Spleen (tissue), 11 donors: ENCODE data around the gene HOXB5. TPM values are rescaled to one million over a fixed set of nuclear protein-coding genes. Genes with fewer than 3 reads are reported as not detected.

Source experiments
- DNase-seq: peaks from one replicate; pipeline ENCODE4 v3.0.0-alpha.2; 2020
- H3K27ac ChIP-seq, 8 donors: fragments of 200-600 bp; sonication (generic) in 7 of 8; 1 replicate in 4 of 8; 2 replicates in 4 of 8; pipeline versions ENCODE4 v1.5.0 to v1.8.0; 2016 to 2021; ENCODE audit warnings: inconsistent platforms in 4 of 8, mild to moderate bottlenecking in 4 of 8, moderate library complexity in 1 of 8
- H3K27me3 ChIP-seq, 7 donors: fragments of 200-600 bp; sonication (generic) in 6 of 7; replicated peaks in 1 of 7; 1 replicate in 4 of 7; 2 replicates in 3 of 7; pipeline versions ENCODE4 v1.5.0 to v1.8.0; 2016 to 2021; ENCODE audit warnings: inconsistent platforms in 3 of 7, mild to moderate bottlenecking in 1 of 7
- H3K36me3 ChIP-seq, 6 donors: fragments of 200-600 bp; sonication (generic) in 5 of 6; 1 replicate in 4 of 6; 2 replicates in 2 of 6; pipeline versions ENCODE4 v1.5.0 to v1.8.0; 2016 to 2021; ENCODE audit warnings: inconsistent platforms in 2 of 6
- H3K4me1 ChIP-seq, 6 donors: fragments of 200-600 bp; sonication (generic) in 5 of 6; 1 replicate in 3 of 6; 2 replicates in 3 of 6; pipeline versions ENCODE4 v1.5.0 to v1.8.0; 2016 to 2021; ENCODE audit warnings: inconsistent platforms in 3 of 6
- H3K4me3 ChIP-seq, 8 donors: fragments of 200-600 bp; sonication (generic) in 7 of 8; 1 replicate in 4 of 8; 2 replicates in 4 of 8; pipeline versions ENCODE4 v1.5.0 to v1.8.0; 2016 to 2021; ENCODE audit warnings: inconsistent platforms in 4 of 8, mild to moderate bottlenecking in 4 of 8, moderate library complexity in 2 of 8
- H3K9me3 ChIP-seq, 8 donors: fragments of 200-600 bp; sonication (generic) in 7 of 8; 1 replicate in 4 of 8; 2 replicates in 4 of 8; pipeline versions ENCODE4 v1.5.0 to v1.8.0; 2016 to 2021; ENCODE audit warnings: inconsistent platforms in 4 of 8
- POLR2A ChIP-seq, 3 donors: fragments of 450-650 bp; IDR thresholded peaks; one replicate each; pipeline ENCODE4 v1.5.1; 2017; ENCODE audit warnings: antibody characterized with exemption in 3 of 3, mild to moderate bottlenecking in 1 of 3
- POLR2AphosphoS5 ChIP-seq, 3 donors: sonication (generic); formaldehyde crosslinking; IDR thresholded peaks; one replicate each; pipeline ENCODE4 v1.5.1; 2017; ENCODE audit warnings: antibody characterized with exemption in 3 of 3
- WGBS, 5 donors: extraction: QIAGEN DNeasy Blood & Tissue Kit in 3 of 5; methylation state at CpG; one replicate each; pipeline versions ENCODE4 v1.1.5 to v1.1.7; 2013 to 2018; 5-methylcytosine and 5-hydroxymethylcytosine counted together
- intact Hi-C: fragments of 100-400 bp; cut with DNase I; formaldehyde crosslinking; loops from one replicate; pipeline ENCODE4 v1.15.0; 2023; ENCODE audit warnings: low total_unique reads
- polyA plus RNA-seq, 3 donors: library from polyadenylated mRNA; stranded (reverse); fragments of 200-250 nt; gene quantifications; one replicate each; pipeline ENCODE4 v1.2.1, GENCODE V29; 2013
- total RNA-seq, 7 donors: library from RNA; depleted of rRNA in 3 of 7; stranded (reverse); fragments of >200 nt in 3 of 7; fragmentation: NEBNext Ultra II Directional in 4 of 7; extraction: Animal tissue kit (Norgen Biotek cat#: 25700) in 4 of 7; gene quantifications; one replicate each; pipeline versions ENCODE4 v1.1.0 to v1.2.1, GENCODE V29; 2016 to 2021
- TF ChIP-seq, protein P1 (sequence below), 11 experiments: fragments of 200-600 bp in 7 of 11; fragments of 450-650 bp in 4 of 11; sonication (generic) in 4 of 11; IDR thresholded peaks in 8 of 11; conservative IDR thresholded peaks in 3 of 11; 1 replicate in 7 of 11; 2 replicates in 4 of 11; pipeline versions ENCODE4 v1.4.0 to v1.8.0; 2016 to 2021; ENCODE audit warnings: antibody characterized with exemption in 11 of 11, inconsistent platforms in 4 of 11, mild to moderate bottlenecking in 1 of 11
- donor health status: healthy with polysubstance abuse.
- donor health status: DM: no; HTN: no; CAD: no; lungs with moderate emphysema.
- donor health status: DM: no; HTN: no; CAD: no.
- donor health status: Bipolar disorder and iron deficiency.
- donor health status: healthy.
- donor health status: DM: no; HTN: no; CAD: no.
- donor health status: DM: yes; HTN: yes; CAD: no.

The HOXB5 gene
- total and polyA plus RNA-seq, 10 donors = 0.43 to 2.6 (median 1.1) TPM

DNA sequence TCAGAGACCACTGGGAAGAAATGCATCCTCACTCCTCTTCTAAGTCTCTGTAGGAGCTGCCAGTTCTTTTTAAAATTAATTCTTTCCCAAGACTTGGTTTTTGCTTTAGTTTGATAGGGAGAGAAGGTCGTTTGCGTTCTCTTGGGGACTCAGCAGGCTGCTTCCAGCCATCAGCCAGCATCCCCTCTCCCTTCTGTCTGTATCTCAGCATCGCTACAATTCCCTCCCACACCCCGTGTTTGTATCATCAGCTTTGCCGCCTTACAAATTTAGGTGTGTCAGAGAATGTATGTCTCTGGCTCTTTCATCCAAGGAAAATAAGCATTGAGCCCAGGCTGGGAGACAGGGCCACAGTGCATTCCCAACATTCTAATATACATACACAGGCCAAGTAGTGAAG lies 5.8 kb upstream of the HOXB5 start:
- intact Hi-C loops = no loop called here
- Histone ChIP-seq H3K27ac (no peak overlapping the region), H3K4me1 (peaks cover 22 to 76% (median 46%) of the 10 kb centered on the region in 6 donors), H3K9me3 (no peaks in the 10 kb centered on the region), H3K27me3 (peaks cover 6 to 100% (median 93%) of the 10 kb centered on the region in 7 donors), H3K4me3 (no peak overlapping the region), H3K36me3 (no peaks in the 10 kb centered on the region)
- TF ChIP-seq POLR2AphosphoS5 (IDR thresholded peaks at IDR 0.05) = no peak
- TF ChIP-seq, protein P1, sequence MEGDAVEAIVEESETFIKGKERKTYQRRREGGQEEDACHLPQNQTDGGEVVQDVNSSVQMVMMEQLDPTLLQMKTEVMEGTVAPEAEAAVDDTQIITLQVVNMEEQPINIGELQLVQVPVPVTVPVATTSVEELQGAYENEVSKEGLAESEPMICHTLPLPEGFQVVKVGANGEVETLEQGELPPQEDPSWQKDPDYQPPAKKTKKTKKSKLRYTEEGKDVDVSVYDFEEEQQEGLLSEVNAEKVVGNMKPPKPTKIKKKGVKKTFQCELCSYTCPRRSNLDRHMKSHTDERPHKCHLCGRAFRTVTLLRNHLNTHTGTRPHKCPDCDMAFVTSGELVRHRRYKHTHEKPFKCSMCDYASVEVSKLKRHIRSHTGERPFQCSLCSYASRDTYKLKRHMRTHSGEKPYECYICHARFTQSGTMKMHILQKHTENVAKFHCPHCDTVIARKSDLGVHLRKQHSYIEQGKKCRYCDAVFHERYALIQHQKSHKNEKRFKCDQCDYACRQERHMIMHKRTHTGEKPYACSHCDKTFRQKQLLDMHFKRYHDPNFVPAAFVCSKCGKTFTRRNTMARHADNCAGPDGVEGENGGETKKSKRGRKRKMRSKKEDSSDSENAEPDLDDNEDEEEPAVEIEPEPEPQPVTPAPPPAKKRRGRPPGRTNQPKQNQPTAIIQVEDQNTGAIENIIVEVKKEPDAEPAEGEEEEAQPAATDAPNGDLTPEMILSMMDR (IDR thresholded peaks at IDR 0.05 in 8 of 11, conservative IDR thresholded peaks at IDR 0.05 in 3 of 11) = no peak
- no peak for TF ChIP-seq POLR2A (IDR thresholded peaks at IDR 0.05)
- DNase-seq = no peak
- WGBS, 5 donors = 84 to 96% (median 91%) methylated on average over 5 of the region's 5 CpGs

DNA sequence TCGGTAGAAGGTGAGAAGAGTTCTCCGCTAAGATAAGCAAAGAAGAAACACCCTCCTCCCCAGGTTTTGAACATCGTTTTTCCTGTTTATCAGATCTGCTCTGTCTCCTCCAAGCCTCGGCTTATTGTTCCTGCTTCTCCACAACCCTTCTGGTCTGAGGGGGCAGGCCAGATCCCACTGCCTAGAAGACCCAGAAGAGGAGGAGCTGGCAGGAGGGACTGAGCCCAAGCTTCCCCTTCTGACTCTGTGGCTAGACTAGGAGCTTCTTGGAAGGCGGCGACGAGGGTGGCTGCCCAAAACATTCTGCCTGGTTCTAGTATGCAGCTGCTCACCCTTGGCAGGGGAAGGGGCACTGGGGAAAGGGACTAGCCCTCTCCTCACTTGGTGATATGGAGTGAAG lies 5.2 kb upstream of the HOXB5 start:
- WGBS, 5 donors = 49 to 77% (median 56%) methylated on average over 7 of the region's 7 CpGs
- Histone ChIP-seq H3K27me3 (peaks cover 6 to 100% (median 93%) of the 10 kb centered on the region in 7 donors), H3K9me3 (no peaks in the 10 kb centered on the region), H3K4me3 (no peak overlapping the region), H3K27ac (peak overlapping the region in 1 of 8 donors; percentile 85), H3K36me3 (no peaks in the 10 kb centered on the region), H3K4me1 (peaks cover 22 to 76% (median 50%) of the 10 kb centered on the region in 6 donors)
- DNase-seq = no peak
- TF ChIP-seq, protein P1 (IDR thresholded peaks at IDR 0.05 in 8 of 11, conservative IDR thresholded peaks at IDR 0.05 in 3 of 11) = no peak
- TF ChIP-seq POLR2AphosphoS5 (IDR thresholded peaks at IDR 0.05) (no peak), POLR2A (IDR thresholded peaks at IDR 0.05) (no peak)
- intact Hi-C loops = no loop called here

DNA sequence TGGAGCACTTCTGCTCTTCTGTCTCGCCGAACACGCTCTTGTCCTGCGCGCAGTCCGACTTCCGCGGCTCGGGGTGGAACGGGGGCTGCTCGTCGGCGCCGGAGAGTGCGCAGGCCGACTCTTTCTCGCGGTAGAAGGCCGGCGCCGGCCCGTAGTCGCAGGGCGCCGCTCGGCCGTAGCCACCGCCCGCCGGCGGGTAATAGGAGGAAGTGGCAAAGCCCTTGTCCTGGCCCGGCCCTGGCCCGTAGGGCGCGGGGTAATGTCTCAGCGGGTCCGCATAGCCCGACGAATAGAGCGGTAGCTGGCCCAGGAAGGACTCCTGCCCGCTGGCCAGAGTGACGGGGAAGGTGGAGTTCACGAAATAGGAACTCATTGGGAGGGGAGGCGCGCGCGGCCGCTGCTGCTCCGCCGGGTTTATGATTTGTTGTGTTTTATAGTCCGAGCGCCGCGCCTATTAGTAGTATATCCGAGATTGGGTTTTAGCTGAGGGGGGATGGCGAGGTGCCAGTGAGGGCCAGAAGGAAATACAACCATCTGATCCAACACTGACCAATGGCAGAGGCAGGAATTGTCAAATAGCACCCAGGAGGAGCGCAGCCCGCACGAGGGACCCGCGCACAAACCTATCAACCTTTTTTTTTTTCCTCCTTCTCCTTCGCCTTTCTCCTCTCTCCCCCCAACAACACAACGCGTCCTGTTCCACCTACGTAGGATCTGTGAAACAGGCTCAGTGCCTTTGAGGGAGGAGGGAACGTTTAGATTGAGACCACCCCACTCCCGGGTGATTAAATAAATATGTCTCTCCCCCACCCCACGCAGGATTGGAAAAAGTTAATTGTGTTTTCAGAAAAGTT lies 4.4 kb upstream of the HOXB5 start:
- Histone ChIP-seq H3K9me3 (no peaks in the 10 kb centered on the region), H3K36me3 (no peaks in the 10 kb centered on the region), H3K4me3 (peak overlapping the region; percentile 39 to 74 (median 47)), H3K27me3 (peaks cover 6 to 100% (median 92%) of the 10 kb centered on the region in 7 donors), H3K27ac (peak overlapping the region in 7 of 8 donors; percentile 55 to 85 (median 76)), H3K4me1 (peaks cover 26 to 77% (median 56%) of the 10 kb centered on the region in 6 donors)
- peak; percentile 83 for DNase-seq
- intact Hi-C loops = no loop called here
- 1 to 3% (median 2%) methylated on average over 34 to 68 of the region's 68 CpGs for WGBS, 5 donors
- TF ChIP-seq, protein P1 (IDR thresholded peaks at IDR 0.05 in 8 of 11, conservative IDR thresholded peaks at IDR 0.05 in 3 of 11) = no peak
- peak in 1 of 3 donors; percentile 16 for TF ChIP-seq POLR2A (IDR thresholded peaks at IDR 0.05)
- peak; percentile 22 to 79 (median 73) for TF ChIP-seq POLR2AphosphoS5 (IDR thresholded peaks at IDR 0.05)

DNA sequence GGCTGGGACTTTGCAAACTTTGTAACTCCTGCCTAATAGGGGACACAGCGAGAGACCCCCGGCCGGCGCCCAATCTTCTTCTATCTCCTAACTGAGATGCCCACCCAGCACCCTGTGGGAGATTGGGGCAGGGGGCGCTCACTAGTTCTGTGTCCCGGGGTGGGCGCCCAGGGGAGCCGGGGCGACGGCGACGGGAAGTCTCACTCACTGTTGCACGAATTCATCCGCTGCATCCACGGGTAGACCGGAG lies 3.9 kb upstream of the HOXB5 start:
- Histone ChIP-seq H3K4me3 (peak overlapping the region; percentile 39 to 74 (median 47)), H3K36me3 (no peaks in the 10 kb centered on the region), H3K27me3 (peaks cover 6 to 100% (median 93%) of the 10 kb centered on the region in 7 donors), H3K9me3 (no peaks in the 10 kb centered on the region), H3K27ac (peak overlapping the region in 7 of 8 donors; percentile 55 to 85 (median 76)), H3K4me1 (peaks cover 23 to 77% (median 60%) of the 10 kb centered on the region in 6 donors)
- no peak for DNase-seq
- intact Hi-C loops = no loop called here
- 0 to 8% (median 1%) methylated on average over 7 to 16 of the region's 16 CpGs for WGBS, 5 donors
- TF ChIP-seq POLR2AphosphoS5 (IDR thresholded peaks at IDR 0.05) (no peak), POLR2A (IDR thresholded peaks at IDR 0.05) (no peak)
- TF ChIP-seq, protein P1 (IDR thresholded peaks at IDR 0.05 in 8 of 11, conservative IDR thresholded peaks at IDR 0.05 in 3 of 11) = no peak
